ENCODE measurements around the gene TMTC3.
A peak's percentile ranks its signal among the peaks of the same experiment; 100 is the strongest.
"Not testable (repeated sequence)": the region's sequence is repeated elsewhere in the genome, so short reads cannot be mapped to it uniquely, and the experiment has no call there.

TMTC3 gene

GRCh38 chr12:88210311-88210710 is 68.2 kb downstream of the TMTC3 start:
- H3K27ac ChIP-seq (ENCODE audit: low read length, poor library complexity, severe bottlenecking); H3K4me1 ChIP-seq (ENCODE audit: control insufficient read depth, insufficient read depth, low read depth, low read length); H3K79me1 ChIP-seq (replicated peaks; ENCODE audit: low read length, poor library complexity, severe bottlenecking); H3K27me3 ChIP-seq (ENCODE audit: control insufficient read depth in 1 of 2, insufficient read depth in 1 of 2, low read length in 2 of 2); H2BK12ac ChIP-seq (ENCODE audit: low read length in 2 of 2); H3K9ac ChIP-seq (ENCODE audit: low read length); H3K4me2 ChIP-seq (ENCODE audit: low read length, poor library complexity, severe bottlenecking); H2BK5ac ChIP-seq (ENCODE audit: low read depth, low read length, poor library complexity, severe bottlenecking); H4K91ac ChIP-seq (ENCODE audit: low read length); DNase-seq; H2BK15ac ChIP-seq (ENCODE audit: low read depth, poor library complexity, severe bottlenecking); H2AFZ ChIP-seq (ENCODE audit: low read depth, low read length); H2BK120ac ChIP-seq (ENCODE audit: low read depth, low read length); H4K8ac ChIP-seq (ENCODE audit: low read length); H3K4ac ChIP-seq (ENCODE audit: low read depth in 1 of 2, low read length in 2 of 2); H3K18ac ChIP-seq (ENCODE audit: low read depth in 1 of 2, low read length in 2 of 2); H3K36me3 ChIP-seq (ENCODE audit: control insufficient read depth in 1 of 2, insufficient read depth in 2 of 2, low read depth in 1 of 2, low read length in 2 of 2); H3K23ac ChIP-seq (ENCODE audit: low read length in 2 of 2); H2AK5ac ChIP-seq (ENCODE audit: low read length, severe bottlenecking); H3K14ac ChIP-seq (ENCODE audit: low read length in 2 of 2): not testable (repeated sequence)
- Histone ChIP-seq H3K4me3 (ENCODE audit: insufficient read depth in 1 of 2, low read depth in 1 of 2, low read length in 2 of 2) (peak overlapping the region in 1 of 2 experiments; percentile 35), H3K9me3 (ENCODE audit: control insufficient read depth, low read length) (peaks cover 60% of the 10 kb centered on the region)
- no CpG with 5 or more reads among the region's 1 CpG for WGBS

GRCh38 chr12:88218293-88218692 is 76.2 kb downstream of the TMTC3 start:
- H4K91ac ChIP-seq (ENCODE audit: low read length): no peak overlapping the region
- no peaks in the 10 kb centered on the region for H3K27me3 ChIP-seq (ENCODE audit: control insufficient read depth in 1 of 2, insufficient read depth in 1 of 2, low read length in 2 of 2)
- no peaks in the 10 kb centered on the region for H3K4me1 ChIP-seq (ENCODE audit: control insufficient read depth, insufficient read depth, low read depth, low read length)
- no peak overlapping the region for H3K9ac ChIP-seq (ENCODE audit: low read length)
- H4K8ac ChIP-seq (ENCODE audit: low read length): no peak overlapping the region
- H3K4me3 ChIP-seq (ENCODE audit: insufficient read depth in 1 of 2, low read depth in 1 of 2, low read length in 2 of 2): no peak overlapping the region
- H2BK15ac ChIP-seq (ENCODE audit: low read depth, poor library complexity, severe bottlenecking): no peak overlapping the region
- no peak overlapping the region for H3K18ac ChIP-seq (ENCODE audit: low read depth in 1 of 2, low read length in 2 of 2)
- H2AFZ ChIP-seq (ENCODE audit: low read depth, low read length): no peak overlapping the region
- no peak overlapping the region for H3K4ac ChIP-seq (ENCODE audit: low read depth in 1 of 2, low read length in 2 of 2)
- H3K4me2 ChIP-seq (ENCODE audit: low read length, poor library complexity, severe bottlenecking): no peak overlapping the region
- no peak overlapping the region for H2BK5ac ChIP-seq (ENCODE audit: low read depth, low read length, poor library complexity, severe bottlenecking)
- H2BK120ac ChIP-seq (ENCODE audit: low read depth, low read length): no peak overlapping the region
- DNase-seq: no peak
- no peaks in the 10 kb centered on the region for H3K36me3 ChIP-seq (ENCODE audit: control insufficient read depth in 1 of 2, insufficient read depth in 2 of 2, low read depth in 1 of 2, low read length in 2 of 2)
- no peak overlapping the region for H2BK12ac ChIP-seq (ENCODE audit: low read length in 2 of 2)
- no peak overlapping the region for H3K27ac ChIP-seq (ENCODE audit: low read length, poor library complexity, severe bottlenecking)
- peaks cover 75% of the 10 kb centered on the region for H3K9me3 ChIP-seq (ENCODE audit: control insufficient read depth, low read length)
- peak overlapping the region in 1 of 2 experiments; percentile 41 for H3K14ac ChIP-seq (ENCODE audit: low read length in 2 of 2)
- H3K23ac ChIP-seq (ENCODE audit: low read length in 2 of 2): no peak overlapping the region
- H3K79me1 ChIP-seq (replicated peaks; ENCODE audit: low read length, poor library complexity, severe bottlenecking): no peaks in the 10 kb centered on the region
- H2AK5ac ChIP-seq (ENCODE audit: low read length, severe bottlenecking): no peak overlapping the region

GRCh38 chr12:88219861-88220260 is 77.8 kb downstream of the TMTC3 start:
- Histone ChIP-seq H3K18ac (ENCODE audit: low read depth in 1 of 2, low read length in 2 of 2) (no peak overlapping the region), H3K9me3 (ENCODE audit: control insufficient read depth, low read length) (peaks cover 65% of the 10 kb centered on the region), H3K14ac (ENCODE audit: low read length in 2 of 2) (no peak overlapping the region), H3K4me2 (ENCODE audit: low read length, poor library complexity, severe bottlenecking) (no peak overlapping the region), H3K4me3 (ENCODE audit: insufficient read depth in 1 of 2, low read depth in 1 of 2, low read length in 2 of 2) (no peak overlapping the region), H2BK120ac (ENCODE audit: low read depth, low read length) (no peak overlapping the region), H3K4me1 (ENCODE audit: control insufficient read depth, insufficient read depth, low read depth, low read length) (no peaks in the 10 kb centered on the region), H3K79me1 (replicated peaks; ENCODE audit: low read length, poor library complexity, severe bottlenecking) (no peaks in the 10 kb centered on the region), H3K9ac (ENCODE audit: low read length) (no peak overlapping the region), H3K4ac (ENCODE audit: low read depth in 1 of 2, low read length in 2 of 2) (no peak overlapping the region), H2AFZ (ENCODE audit: low read depth, low read length) (no peak overlapping the region), H3K36me3 (ENCODE audit: control insufficient read depth in 1 of 2, insufficient read depth in 2 of 2, low read depth in 1 of 2, low read length in 2 of 2) (no peaks in the 10 kb centered on the region), H4K8ac (ENCODE audit: low read length) (no peak overlapping the region), H3K27me3 (ENCODE audit: control insufficient read depth in 1 of 2, insufficient read depth in 1 of 2, low read length in 2 of 2) (no peaks in the 10 kb centered on the region), H2BK5ac (ENCODE audit: low read depth, low read length, poor library complexity, severe bottlenecking) (no peak overlapping the region), H2BK12ac (ENCODE audit: low read length in 2 of 2) (no peak overlapping the region), H2BK15ac (ENCODE audit: low read depth, poor library complexity, severe bottlenecking) (no peak overlapping the region), H4K91ac (ENCODE audit: low read length) (no peak overlapping the region), H2AK5ac (ENCODE audit: low read length, severe bottlenecking) (no peak overlapping the region), H3K23ac (ENCODE audit: low read length in 2 of 2) (no peak overlapping the region), H3K27ac (ENCODE audit: low read length, poor library complexity, severe bottlenecking) (no peak overlapping the region)
- DNase-seq: no peak

GRCh38 chr12:88223519-88223918 is 81.4 kb downstream of the TMTC3 start:
- H3K4me2 ChIP-seq (ENCODE audit: low read length, poor library complexity, severe bottlenecking): no peak overlapping the region
- no peak overlapping the region for H3K9ac ChIP-seq (ENCODE audit: low read length)
- H2BK5ac ChIP-seq (ENCODE audit: low read depth, low read length, poor library complexity, severe bottlenecking): no peak overlapping the region
- no peak overlapping the region for H3K14ac ChIP-seq (ENCODE audit: low read length in 2 of 2)
- H2BK12ac ChIP-seq (ENCODE audit: low read length in 2 of 2): no peak overlapping the region
- no peak overlapping the region for H3K23ac ChIP-seq (ENCODE audit: low read length in 2 of 2)
- no peak overlapping the region for H2AFZ ChIP-seq (ENCODE audit: low read depth, low read length)
- no peak overlapping the region for H2AK5ac ChIP-seq (ENCODE audit: low read length, severe bottlenecking)
- no peak overlapping the region for H3K27ac ChIP-seq (ENCODE audit: low read length, poor library complexity, severe bottlenecking)
- H2BK15ac ChIP-seq (ENCODE audit: low read depth, poor library complexity, severe bottlenecking): no peak overlapping the region
- H3K79me1 ChIP-seq (replicated peaks; ENCODE audit: low read length, poor library complexity, severe bottlenecking): no peaks in the 10 kb centered on the region
- H3K27me3 ChIP-seq (ENCODE audit: control insufficient read depth in 1 of 2, insufficient read depth in 1 of 2, low read length in 2 of 2): no peaks in the 10 kb centered on the region
- no peak overlapping the region for H3K4me3 ChIP-seq (ENCODE audit: insufficient read depth in 1 of 2, low read depth in 1 of 2, low read length in 2 of 2)
- H3K18ac ChIP-seq (ENCODE audit: low read depth in 1 of 2, low read length in 2 of 2): no peak overlapping the region
- no peak overlapping the region for H3K4ac ChIP-seq (ENCODE audit: low read depth in 1 of 2, low read length in 2 of 2)
- H3K4me1 ChIP-seq (ENCODE audit: control insufficient read depth, insufficient read depth, low read depth, low read length): no peaks in the 10 kb centered on the region
- H4K91ac ChIP-seq (ENCODE audit: low read length): no peak overlapping the region
- DNase-seq: no peak
- H2BK120ac ChIP-seq (ENCODE audit: low read depth, low read length): no peak overlapping the region
- H3K36me3 ChIP-seq (ENCODE audit: control insufficient read depth in 1 of 2, insufficient read depth in 2 of 2, low read depth in 1 of 2, low read length in 2 of 2): no peaks in the 10 kb centered on the region
- peaks cover 47% of the 10 kb centered on the region for H3K9me3 ChIP-seq (ENCODE audit: control insufficient read depth, low read length)
- H4K8ac ChIP-seq (ENCODE audit: low read length): no peak overlapping the region
